NCI-H774 (cell line): Measurements from ENCODE around the gene RETREG3.
"Not testable (repeated sequence)": the region's sequence is repeated elsewhere in the genome, so short reads cannot be mapped to it uniquely, and the experiment has no call there.

ENCODE experiments used
- DNase-seq: peaks from one replicate; lab custom pipeline; 2025; lab: John Stamatoyannopoulos, UW

RETREG3 gene

DNA sequence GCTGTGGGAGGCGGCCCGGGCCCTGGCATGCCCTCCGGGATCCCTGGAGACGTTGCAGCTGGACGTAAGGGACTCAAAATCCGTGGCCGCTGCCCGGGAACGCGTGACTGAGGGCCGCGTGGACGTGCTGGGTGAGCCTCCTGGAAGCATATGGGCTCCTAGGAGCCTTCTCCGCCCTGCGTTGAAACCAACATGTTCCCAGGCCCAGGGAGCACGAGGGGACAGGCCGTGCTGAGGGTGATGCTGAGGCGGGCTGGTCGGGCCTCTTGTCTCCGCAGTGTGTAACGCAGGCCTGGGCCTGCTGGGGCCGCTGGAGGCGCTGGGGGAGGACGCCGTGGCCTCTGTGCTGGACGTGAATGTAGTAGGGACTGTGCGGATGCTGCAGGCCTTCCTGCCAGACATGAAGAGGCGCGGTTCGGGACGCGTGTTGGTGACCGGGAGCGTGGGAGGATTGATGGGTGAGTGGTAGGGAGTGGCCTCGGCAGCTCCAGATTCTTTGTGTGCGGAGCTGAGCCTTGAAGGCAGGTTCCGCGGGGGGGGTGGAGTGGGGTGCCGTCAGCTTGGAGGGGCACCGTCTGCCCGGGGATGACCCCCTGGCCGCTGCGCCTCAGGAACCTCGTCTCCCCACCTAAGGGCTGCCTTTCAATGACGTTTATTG lies 55.9 kb downstream of the RETREG3 start:
- DNase-seq = no peak

DNA sequence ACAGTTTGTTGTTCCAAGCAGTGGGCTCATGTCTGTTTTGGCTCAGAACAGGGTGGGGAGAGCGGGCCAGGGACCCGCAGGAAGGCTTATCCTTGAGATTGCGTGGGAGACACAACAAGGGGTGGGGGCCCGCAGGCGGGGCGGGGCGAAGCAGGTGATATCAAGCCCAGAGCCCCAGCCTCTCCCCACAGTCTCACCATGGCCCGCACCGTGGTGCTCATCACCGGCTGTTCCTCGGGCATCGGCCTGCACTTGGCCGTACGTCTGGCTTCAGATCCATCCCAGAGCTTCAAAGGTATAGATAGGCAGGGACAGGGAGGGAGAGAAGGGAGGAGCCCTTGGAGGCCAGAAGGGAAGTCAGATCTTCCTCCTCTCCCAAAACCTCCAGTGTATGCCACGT lies 56.4 kb downstream of the RETREG3 start, which contains the start of gene HSD17B1:
TSS of gene HSD17B1 (plus strand) at position 188 of the 400 bp plus-strand sequence. CDS start at position 199, 11 bp downstream.
- not testable (repeated sequence) for DNase-seq

DNA sequence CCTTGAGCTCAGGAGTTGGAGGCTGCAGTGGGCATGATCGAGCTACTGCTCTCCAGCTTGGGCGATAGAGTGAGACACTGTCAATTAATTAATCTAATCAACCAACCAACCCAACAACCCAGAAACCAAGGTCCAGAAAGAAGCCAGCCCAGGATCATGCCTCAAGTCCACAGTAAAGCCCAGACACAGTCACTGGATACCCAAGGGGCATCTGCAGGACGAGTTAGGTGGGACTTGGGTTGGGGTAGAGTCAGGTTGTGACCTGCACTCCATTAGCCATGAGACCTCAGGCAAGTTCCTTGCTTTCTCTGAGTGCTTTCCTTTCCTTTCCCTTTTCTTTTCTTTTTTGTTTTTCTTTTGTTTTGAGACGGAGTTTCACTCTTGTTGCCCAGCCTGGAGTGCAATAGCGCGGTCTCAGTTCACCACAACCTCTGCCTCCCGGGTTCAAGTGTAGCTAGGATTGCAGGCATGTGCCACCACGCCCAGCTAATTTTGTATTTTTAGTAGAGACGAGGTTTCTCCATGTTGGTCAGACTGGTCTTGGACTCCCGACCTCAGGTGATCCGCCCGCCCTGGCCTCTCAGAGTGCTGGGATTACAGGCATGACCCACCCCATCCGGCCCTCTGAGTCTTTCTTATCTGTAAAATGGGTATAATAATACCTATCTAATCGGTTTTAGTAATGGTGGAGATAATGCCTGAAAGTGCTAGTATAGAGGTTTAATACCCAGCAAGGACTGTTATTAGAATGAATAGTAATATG lies 60.0 kb downstream of the RETREG3 start:
- no peak for DNase-seq

DNA sequence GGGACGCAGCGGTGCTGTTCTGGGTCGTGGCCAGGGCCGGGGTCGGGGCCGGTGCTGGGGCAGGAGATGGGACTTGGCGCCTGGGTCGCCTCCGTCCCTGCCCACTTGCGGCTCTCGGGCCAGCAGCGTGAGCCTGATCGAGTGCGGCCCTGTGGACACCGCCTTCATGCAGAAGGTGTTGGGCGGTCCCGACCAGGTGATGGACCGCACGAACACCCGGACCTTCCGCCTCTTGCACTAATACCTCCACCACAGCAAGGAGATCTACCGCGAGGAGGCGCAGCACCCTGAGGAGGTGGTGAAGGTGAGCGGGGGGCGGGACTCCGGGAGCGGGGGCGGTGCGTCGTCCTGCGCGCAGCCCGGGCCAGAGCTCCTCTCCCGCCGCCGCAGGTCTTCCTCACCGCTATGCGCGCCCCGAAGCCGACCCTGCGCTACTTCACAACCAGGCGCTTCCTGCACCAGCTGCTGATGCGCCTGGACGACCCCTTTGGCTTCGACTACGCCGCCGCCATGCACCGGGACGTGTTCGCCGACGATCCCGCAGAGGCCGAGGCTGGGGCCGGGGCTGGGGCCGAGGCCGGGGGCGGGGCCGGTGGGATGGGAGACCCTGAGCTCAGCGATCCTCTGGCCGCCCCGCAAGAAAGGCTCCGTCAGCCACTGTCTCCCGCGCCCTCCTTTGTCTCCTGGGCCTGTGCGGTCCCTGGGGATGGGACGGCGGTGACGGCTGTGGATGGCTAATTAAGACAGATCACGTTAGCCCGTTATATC lies 60.9 kb downstream of the RETREG3 start:
- DNase-seq = peak; percentile 89

DNA sequence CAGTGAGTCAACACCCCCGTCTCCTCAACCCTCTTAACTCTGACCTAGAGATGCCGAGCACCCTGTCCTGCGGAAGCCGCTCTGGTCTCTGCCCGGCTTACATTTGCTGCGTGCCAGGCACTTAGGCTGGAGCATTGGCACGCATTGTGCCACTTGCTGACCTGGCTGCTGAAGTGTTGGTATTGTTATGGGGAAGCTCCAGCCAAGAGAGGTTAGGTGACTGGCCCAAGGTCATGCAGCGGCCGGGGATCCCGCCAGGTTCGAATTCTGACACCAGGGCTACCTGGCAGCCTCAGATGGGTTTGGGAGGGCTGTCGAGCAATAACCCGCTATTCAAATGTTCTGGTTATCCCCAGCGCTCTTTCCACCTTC lies 61.5 kb downstream of the RETREG3 start:
- no peak for DNase-seq

DNA sequence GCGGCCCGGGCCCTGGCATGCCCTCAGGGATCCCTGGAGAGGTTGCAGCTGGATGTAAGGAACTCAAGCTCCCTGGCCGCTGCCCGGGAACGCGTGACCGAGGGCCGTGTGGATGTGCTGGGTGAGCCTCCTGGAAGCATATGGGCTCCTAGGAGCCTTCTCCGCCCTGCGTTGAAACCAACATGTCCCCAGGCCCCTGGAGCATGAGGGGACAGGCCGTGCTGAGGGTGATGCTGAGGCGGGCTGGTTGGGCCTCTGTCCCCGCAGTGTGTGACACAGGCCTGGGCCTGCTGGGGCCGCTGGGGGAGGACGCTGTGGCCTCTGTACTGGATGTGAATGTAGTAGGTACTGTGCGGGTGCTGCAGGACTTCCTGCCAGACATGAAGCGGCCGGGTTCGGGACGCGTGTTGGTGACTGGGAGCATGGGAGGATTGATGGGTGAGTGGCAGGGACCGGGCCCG lies 62.1 kb downstream of the RETREG3 start:
- DNase-seq = no peak

DNA sequence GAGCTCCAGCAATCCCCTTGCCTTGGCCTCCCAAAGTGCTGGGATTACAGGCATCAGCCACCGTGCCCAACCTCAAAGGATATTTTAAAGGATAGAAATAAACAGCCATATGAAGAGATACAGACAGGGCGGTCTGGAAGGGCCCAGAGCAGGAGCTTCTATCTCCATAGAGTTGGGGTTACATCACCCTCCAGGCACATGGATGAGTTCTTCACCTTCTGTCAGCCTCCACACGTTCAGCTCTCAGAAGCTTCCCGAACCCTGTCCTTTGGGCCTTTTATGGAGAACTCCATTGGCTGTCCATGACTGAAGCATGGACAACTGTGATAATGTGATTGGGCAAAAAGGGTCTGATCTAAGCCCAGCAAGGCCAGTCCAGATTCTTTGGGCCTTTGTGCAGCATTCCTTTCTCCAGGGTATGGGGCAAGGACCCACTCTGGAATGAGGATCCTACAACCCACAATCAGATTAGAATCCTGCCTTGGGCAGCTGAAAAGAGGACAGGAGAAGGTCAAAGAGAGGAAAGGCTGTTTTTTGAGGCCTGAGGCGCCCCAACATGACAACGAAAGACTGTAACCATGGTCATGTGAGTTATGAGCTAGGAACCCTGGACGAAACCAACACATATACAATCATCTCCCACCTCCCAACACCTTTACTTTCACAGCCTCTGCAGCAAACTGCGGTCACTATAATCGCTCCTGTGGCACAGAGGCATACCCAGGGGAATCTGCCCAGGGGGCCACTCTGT lies 63.2 kb downstream of the RETREG3 start:
- not testable (repeated sequence) for DNase-seq

DNA sequence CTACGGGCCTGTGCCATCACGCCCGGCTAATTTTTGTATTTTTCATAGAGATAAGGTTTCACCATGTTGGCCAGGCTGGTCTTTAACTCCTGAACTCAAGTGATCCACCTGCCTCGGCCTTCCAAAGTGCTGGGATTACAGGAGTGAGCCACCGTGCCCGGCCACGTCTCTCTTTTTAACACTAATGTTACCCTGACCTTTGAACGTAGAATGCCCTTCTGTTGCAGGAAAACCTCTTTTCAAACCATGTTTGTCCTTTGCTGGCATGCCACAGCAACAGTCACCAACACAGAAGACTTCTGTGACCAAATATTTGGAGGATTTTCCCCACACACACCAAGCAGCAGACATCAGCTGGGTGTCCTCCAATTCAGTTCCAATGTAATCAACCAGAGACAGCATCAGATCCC lies 64.3 kb downstream of the RETREG3 start:
- DNase-seq = no peak

DNA sequence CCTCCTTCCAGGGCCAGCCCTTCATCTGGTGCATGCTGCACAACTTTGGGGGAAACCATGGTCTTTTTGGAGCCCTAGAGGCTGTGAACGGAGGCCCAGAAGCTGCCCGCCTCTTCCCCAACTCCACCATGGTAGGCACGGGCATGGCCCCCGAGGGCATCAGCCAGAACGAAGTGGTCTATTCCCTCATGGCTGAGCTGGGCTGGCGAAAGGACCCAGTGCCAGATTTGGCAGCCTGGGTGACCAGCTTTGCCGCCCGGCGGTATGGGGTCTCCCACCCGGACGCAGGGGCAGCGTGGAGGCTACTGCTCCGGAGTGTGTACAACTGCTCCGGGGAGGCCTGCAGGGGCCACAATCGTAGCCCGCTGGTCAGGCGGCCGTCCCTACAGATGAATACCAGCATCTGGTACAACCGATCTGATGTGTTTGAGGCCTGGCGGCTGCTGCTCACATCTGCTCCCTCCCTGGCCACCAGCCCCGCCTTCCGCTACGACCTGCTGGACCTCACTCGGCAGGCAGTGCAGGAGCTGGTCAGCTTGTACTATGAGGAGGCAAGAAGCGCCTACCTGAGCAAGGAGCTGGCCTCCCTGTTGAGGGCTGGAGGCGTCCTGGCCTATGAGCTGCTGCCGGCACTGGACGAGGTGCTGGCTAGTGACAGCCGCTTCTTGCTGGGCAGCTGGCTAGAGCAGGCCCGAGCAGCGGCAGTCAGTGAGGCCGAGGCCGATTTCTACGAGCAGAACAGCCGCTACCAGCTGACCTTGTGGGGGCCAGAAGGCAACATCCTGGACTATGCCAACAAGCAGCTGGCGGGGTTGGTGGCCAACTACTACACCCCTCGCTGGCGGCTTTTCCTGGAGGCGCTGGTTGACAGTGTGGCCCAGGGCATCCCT lies 65.7 kb downstream of the RETREG3 start:
- DNase-seq = no peak

DNA sequence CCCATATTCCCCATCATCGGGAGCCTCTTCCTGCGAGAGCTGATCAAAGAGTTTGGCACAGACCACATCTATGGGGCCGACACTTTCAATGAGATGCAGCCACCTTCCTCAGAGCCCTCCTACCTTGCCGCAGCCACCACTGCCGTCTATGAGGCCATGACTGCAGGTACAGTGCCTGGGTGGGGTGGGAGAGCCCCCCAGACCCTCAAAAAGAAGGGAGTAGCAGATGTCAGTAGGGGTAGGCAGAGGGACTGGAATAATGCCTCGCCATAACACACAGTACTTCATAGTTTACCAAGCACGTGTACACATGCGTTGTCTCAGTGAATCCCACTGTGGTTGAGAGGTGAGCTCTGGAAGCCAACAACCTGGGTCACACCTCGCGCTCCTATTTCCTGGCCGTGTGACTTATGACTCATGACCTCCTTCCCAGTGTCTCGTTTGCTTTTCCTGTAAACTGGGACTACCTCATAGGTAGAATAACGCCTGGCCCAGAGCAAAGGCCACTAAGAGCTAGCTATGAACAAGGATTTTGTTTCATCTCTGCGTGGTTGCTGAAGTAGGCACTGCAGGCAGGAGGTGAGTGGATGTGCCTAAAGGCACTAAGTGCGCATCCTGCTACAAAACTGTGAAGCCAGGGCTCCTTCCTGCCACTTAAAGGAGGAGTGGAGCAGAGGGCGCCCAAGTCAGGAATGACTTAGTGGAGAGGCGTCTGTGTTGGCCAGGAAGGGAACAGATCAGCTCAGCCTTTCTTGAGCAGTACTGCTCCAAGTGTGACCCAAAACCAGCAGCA lies 67.9 kb downstream of the RETREG3 start:
- no peak for DNase-seq

DNA sequence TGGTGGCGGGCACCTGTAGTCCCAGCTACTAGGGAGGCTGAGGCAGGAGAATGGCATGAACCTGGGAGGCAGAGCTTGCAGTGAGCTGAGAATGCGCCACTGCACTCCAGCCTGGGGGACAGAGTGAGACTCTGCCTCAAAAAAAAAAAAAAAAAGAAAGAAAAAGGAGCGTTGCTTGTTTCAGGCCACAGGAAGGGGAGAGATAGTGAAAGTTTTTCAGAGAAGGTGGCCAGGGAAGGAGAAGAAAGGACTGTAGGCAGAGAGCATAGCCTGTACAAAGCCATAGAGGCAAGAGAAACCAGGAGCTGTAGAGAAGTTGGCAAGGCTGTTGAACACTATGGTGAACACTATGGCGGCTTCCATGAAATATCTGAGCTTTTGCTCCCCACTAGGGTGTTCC lies 68.6 kb downstream of the RETREG3 start:
- DNase-seq = not testable (repeated sequence)

DNA sequence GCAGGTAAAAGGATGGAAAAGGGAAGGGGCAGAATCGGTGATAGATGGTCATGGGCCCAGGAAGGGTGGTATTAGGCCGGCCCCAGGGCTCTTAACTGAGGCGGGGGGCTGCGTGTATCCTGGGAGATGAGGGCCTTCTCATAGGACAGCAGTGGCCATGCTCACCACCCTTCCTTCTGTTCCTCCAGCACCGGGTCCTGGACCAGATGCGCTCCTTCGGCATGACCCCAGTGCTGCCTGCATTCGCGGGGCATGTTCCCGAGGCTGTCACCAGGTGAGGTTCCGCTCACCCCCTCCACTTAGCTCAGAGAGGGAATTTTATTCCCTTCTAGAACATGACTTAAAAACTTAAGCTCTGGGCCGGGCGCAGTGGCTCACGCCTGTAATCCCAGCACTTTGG lies 70.7 kb downstream of the RETREG3 start:
- no peak for DNase-seq

DNA sequence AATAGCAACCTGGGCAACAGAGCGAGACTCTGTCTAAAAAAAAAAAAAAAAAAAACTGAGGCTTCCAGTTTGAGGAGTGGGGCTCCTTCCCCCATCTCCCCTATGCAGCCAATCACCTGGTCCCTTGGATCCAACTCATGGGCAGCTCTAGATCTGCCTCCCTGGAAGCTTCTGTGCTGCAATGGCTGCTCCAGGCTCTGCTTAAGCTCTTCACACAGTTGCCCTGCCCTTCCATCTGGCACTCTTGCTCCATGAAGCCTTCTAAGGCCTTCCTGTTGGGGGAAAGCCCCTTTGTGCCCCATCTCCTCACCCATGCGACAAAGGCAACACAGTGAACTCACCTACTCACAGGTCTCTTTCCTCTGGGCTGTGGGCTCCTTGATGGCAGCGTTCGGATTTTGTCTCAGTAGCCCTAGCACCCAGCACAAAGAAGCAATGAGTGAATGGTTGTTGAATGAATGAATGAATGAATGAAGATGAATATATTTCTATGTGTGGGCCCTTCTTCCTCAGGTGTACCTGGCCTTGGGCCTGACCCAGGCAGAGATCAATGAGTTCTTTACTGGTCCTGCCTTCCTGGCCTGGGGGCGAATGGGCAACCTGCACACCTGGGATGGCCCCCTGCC lies 71.2 kb downstream of the RETREG3 start:
- no peak for DNase-seq

DNA sequence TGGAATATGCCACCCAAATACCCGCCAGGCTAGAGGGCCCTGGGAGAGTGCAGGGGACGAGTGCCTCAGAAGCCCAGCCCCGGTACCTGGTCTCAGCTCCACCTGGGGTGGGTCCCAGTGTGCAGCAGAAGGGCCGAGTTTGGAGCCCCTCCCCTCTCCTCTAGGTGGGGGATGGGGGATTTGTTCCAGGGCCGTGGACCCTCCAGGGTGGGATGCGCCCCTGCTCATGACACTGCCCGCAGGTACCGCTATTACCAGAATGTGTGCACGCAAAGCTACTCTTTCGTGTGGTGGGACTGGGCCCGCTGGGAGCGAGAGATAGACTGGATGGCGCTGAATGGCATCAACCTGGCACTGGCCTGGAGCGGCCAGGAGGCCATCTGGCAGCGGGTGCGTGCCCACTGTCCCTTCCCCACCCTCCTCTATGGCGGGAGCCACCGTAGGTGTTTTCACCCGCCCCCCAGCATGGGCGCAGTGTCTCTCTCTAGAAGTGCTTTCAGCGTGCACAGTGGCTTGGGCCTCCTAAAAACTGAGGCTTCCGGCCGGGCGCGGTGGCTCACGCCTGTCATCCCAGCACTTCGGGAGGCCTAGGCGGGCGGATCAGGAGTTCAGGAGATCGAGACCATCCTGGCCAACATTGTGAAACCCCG lies 71.9 kb downstream of the RETREG3 start:
- DNase-seq = no peak

DNA sequence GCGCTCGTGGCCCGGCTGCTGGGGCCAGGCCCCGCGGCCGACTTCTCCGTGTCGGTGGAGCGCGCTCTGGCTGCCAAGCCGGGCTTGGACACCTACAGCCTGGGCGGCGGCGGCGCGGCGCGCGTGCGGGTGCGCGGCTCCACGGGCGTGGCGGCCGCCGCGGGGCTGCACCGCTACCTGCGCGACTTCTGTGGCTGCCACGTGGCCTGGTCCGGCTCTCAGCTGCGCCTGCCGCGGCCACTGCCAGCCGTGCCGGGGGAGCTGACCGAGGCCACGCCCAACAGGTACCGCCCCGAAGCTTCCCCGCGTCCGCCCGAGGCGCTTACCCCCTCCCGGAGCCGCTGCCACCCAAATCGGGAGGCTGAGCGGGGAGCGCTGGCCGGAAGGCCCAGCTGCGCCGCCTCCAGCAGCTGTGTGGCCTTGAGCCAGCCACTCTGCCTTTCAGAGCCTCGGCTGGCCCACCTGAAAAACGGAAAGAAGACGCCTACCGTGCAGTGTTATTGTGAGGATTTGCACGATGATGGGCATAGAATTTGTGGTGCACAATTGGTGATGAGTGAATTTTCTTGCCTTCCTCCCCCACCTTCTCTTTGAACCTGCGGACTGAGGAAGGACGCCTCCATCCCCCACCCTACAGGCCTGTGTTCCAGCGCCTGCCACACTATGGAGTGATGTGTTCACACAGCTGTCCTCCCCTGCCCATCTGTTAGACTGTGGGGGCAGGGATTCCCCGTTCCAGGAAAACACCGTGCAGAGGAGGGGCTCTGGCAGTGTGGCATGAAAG lies 72.6 kb downstream of the RETREG3 start:
- DNase-seq = peak; percentile 92

DNA sequence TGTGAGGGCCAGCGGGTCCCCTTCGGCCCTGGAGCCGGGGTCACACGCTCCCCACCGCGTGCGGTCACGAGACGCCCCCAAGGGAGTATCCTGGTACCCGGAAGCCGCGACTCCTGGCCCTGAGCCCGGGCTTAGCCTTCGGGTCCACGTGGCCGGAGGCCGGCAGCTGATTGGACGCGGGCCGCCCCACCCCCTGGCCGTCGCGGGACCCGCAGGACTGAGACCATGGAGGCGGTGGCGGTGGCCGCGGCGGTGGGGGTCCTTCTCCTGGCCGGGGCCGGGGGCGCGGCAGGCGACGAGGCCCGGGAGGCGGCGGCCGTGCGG lies 73.2 kb downstream of the RETREG3 start, which contains the start of gene NAGLU:
TSS of gene NAGLU (plus strand) at position 194 of the 324 bp plus-strand sequence. CDS start at position 226, 32 bp downstream.
- DNase-seq = peak; percentile 96

DNA sequence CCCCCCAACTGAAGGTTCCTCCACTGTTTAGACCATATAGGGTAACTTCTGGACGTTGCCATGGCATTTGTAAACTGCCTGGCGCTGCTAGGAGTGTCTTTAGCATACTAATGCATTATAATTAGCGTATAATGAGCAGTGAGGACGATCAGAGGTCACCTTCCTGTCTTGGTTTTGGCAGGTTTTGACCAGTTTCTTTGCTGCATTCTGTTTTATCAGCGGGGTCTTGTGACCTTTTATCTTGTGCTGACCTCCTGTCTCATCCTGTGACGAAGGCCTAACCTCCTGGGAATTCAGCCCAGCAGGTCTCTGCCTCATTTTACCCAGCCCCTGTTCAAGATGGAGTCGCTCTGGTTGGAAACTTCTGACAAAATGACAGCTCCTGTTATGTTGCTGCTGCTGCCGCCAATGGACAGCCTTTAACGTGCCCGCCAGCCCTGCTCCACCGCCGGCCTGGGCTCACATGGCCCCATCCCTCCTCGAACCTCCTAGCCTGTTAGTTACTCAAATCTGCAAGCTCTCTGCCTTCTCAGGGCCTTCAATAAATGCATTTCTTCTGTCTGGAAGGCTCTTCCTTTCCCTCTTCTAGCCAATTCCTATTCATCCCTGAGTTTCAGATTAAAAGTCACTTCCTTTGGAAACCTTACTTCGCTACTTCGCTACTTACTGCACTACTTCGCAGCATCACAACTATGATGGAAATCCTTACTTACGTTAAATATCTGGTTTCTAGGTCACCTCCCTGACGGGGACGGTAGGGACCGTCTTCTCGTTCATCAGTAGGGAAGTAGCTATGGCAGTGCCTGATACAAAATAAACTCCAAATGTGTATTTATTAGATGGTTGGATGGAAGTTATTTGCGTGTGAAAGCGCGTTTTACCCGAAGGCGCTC lies 73.8 kb downstream of the RETREG3 start:
- DNase-seq = no peak
